HL-60 (cell line): ENCODE results near the gene MXD4.
A peak's percentile ranks its signal among the peaks of the same experiment; 100 is the strongest.

ENCODE experiments used
- DNase-seq, 2 experiments: peaks; one replicate each; pipeline ENCODE4 v3.0.0-alpha.2; 2010 to 2020; ENCODE audit warnings: low read depth in 1 of 2, low spot score in 1 of 2
- H3K27ac ChIP-seq: fragments of 250-450 bp; sonication (Bioruptor Pico); replicated peaks from 2 replicates; pipeline ENCODE4 v1.5.1; 2020; ENCODE audit warnings: mild to moderate bottlenecking, moderate library complexity
- H3K27me3 ChIP-seq: fragments of 250-450 bp; sonication (Bioruptor Pico); 2 replicates; pipeline ENCODE4 v1.5.1; 2021; ENCODE audit warnings: mild to moderate bottlenecking, moderate library complexity; ENCODE audit not compliant: insufficient read depth, poor library complexity, severe bottlenecking
- H3K4me3 ChIP-seq: replicated peaks from 2 replicates; pipeline ENCODE4 v1.5.1; 2011; ENCODE audit warnings: mild to moderate bottlenecking, control low read depth, low read length; ENCODE audit not compliant: insufficient read depth
- CTCF ChIP-seq: IDR thresholded peaks from one replicate; pipeline ENCODE4 v1.5.1; 2011; ENCODE audit warnings: low read length, control low read depth, inconsistent platforms; ENCODE audit not compliant: insufficient read depth
- GABPA ChIP-seq: IDR thresholded peaks from 2 replicates; pipeline ENCODE4 v1.6.1; 2012; ENCODE audit warnings: low read depth
- POLR2AphosphoS5 ChIP-seq: IDR thresholded peaks from 2 replicates; pipeline ENCODE4 v1.6.1; 2012; ENCODE audit warnings: low read depth
- REST ChIP-seq: IDR thresholded peaks from 2 replicates; pipeline ENCODE4 v1.6.1; 2012; ENCODE audit warnings: low read depth; ENCODE audit not compliant: insufficient replicate concordance
- SPI1 ChIP-seq: IDR thresholded peaks from 2 replicates; pipeline ENCODE4 v1.6.1; 2012; ENCODE audit warnings: low read depth, mild to moderate bottlenecking, borderline replicate concordance

Gene MXD4

GRCh38 chr4:2243681-2244380 is 18.1 kb downstream of the MXD4 start:
- DNase-seq: peak; percentile 47 to 76
- H3K4me3 ChIP-seq: no peak overlapping the region
- no peaks in the 10 kb centered on the region for H3K27me3 ChIP-seq
- TF ChIP-seq CTCF (peak; percentile 24), SPI1 (peak; percentile 65; the same call in 1 of the 2 replicates), GABPA (no peak), REST (no peak)
- no peak overlapping the region for H3K27ac ChIP-seq

GRCh38 chr4:2241410-2242353 is 20.2 kb downstream of the MXD4 start, which contains the start of the genes HAUS3 and POLN:
HAUS3 (minus strand) TSS chr4:2242121; CDS start chr4:2240946, 1,175 bp downstream.
POLN (minus strand) TSS chr4:2242121; CDS start chr4:2229231, 12,890 bp downstream.
- peak; percentile 94 to 98 for DNase-seq
- TF ChIP-seq SPI1 (no peak), CTCF (no peak), POLR2AphosphoS5 (peak; percentile 69), REST (no peak), GABPA (no peak)
- Histone ChIP-seq H3K27me3 (no peaks in the 10 kb centered on the region), H3K27ac (peak within 1 kb of the TSS; percentile 82), H3K4me3 (peak within 1 kb of the TSS; percentile 97)

- DNase-seq: no peak
- Histone ChIP-seq H3K27ac (peak overlapping the region; percentile 82), H3K4me3 (peak overlapping the region; percentile 97), H3K27me3 (no peaks in the 10 kb centered on the region)
- no peak for TF ChIP-seq GABPA
- no peak for TF ChIP-seq CTCF
- no peak for TF ChIP-seq SPI1
- no peak for TF ChIP-seq POLR2AphosphoS5
- TF ChIP-seq REST: no peak
Measured at GRCh38 chr4:2241003-2241402, 20.9 kb downstream of the MXD4 start.
